KMS-11 (cell line): ENCODE results near the gene PNLIPRP1.

ENCODE experiments used
- H2AFZ ChIP-seq: fragments of 200-600 bp; sonication (generic); 2 replicates; pipeline ENCODE4 v1.6.1; 2016; ENCODE audit warnings: antibody characterized with exemption, mixed run types, low read depth
- H3K27ac ChIP-seq: fragments of 200-600 bp; sonication (generic); 2 replicates; pipeline ENCODE4 v1.6.1; 2016; ENCODE audit warnings: mild to moderate bottlenecking, mixed run types
- H3K27me3 ChIP-seq: fragments of 200-600 bp; sonication (generic); 2 replicates; pipeline ENCODE4 v1.6.1; 2017; ENCODE audit warnings: mild to moderate bottlenecking, low read depth, mixed run types, moderate library complexity; ENCODE audit not compliant: insufficient read depth
- H3K36me3 ChIP-seq: fragments of 200-600 bp; sonication (generic); 2 replicates; pipeline ENCODE4 v1.6.1; 2017; ENCODE audit warnings: mild to moderate bottlenecking, mixed run types; ENCODE audit not compliant: insufficient read depth
- H3K4me1 ChIP-seq: fragments of 200-600 bp; sonication (generic); 2 replicates; pipeline ENCODE4 v1.6.1; 2016; ENCODE audit warnings: mild to moderate bottlenecking, low read depth, mixed run types; ENCODE audit not compliant: poor library complexity, severe bottlenecking
- H3K4me2 ChIP-seq: fragments of 200-600 bp; sonication (generic); 2 replicates; pipeline ENCODE4 v1.7.0; 2016; ENCODE audit warnings: mild to moderate bottlenecking, mixed run types
- H3K4me3 ChIP-seq: fragments of 200-600 bp; sonication (generic); IDR thresholded peaks from 2 replicates; pipeline ENCODE4 v1.6.1; 2017; ENCODE audit warnings: low read depth, low read length, mixed read lengths; ENCODE audit not compliant: insufficient read depth
- H3K79me2 ChIP-seq: fragments of 200-600 bp; sonication (generic); 2 replicates; pipeline ENCODE4 v1.6.1; 2016; ENCODE audit warnings: low read depth, mixed run types; ENCODE audit not compliant: insufficient read depth
- H3K9ac ChIP-seq: fragments of 200-600 bp; sonication (generic); 2 replicates; pipeline ENCODE4 v1.6.1; 2016; ENCODE audit warnings: mild to moderate bottlenecking, mixed run types
- H4K20me1 ChIP-seq: fragments of 200-600 bp; sonication (generic); 2 replicates; pipeline ENCODE4 v1.6.1; 2016; ENCODE audit warnings: mild to moderate bottlenecking, mixed run types; ENCODE audit not compliant: insufficient read depth
- CTCF ChIP-seq: fragments of 200-600 bp; sonication (generic); conservative IDR thresholded peaks from 2 replicates; pipeline ENCODE4 v1.6.1; 2017; ENCODE audit warnings: low read depth, mild to moderate bottlenecking, antibody characterized with exemption, low read length, moderate library complexity, mixed read lengths

Gene PNLIPRP1

GRCh38 chr10:116632596-116633215 is 41.9 kb downstream of the PNLIPRP1 start:
- no peaks in the 10 kb centered on the region for H3K36me3 ChIP-seq
- H3K27ac ChIP-seq: no peak overlapping the region
- no peaks in the 10 kb centered on the region for H3K27me3 ChIP-seq
- no peak overlapping the region for H2AFZ ChIP-seq
- no peaks in the 10 kb centered on the region for H4K20me1 ChIP-seq
- H3K9ac ChIP-seq: no peak overlapping the region
- H3K4me1 ChIP-seq: no peaks in the 10 kb centered on the region
- no peak overlapping the region for H3K4me2 ChIP-seq
- TF ChIP-seq CTCF: no peak
- H3K4me3 ChIP-seq: no peak overlapping the region
- no peaks in the 10 kb centered on the region for H3K79me2 ChIP-seq

GRCh38 chr10:116633216-116633600 is 42.4 kb downstream of the PNLIPRP1 start:
- Histone ChIP-seq H2AFZ (no peak overlapping the region), H3K4me2 (no peak overlapping the region), H3K27me3 (no peaks in the 10 kb centered on the region), H3K36me3 (no peaks in the 10 kb centered on the region), H3K27ac (no peak overlapping the region), H3K4me1 (no peaks in the 10 kb centered on the region), H3K9ac (no peak overlapping the region), H4K20me1 (no peaks in the 10 kb centered on the region), H3K4me3 (no peak overlapping the region), H3K79me2 (no peaks in the 10 kb centered on the region)
- TF ChIP-seq CTCF: no peak

- no peak for TF ChIP-seq CTCF
- no peak overlapping the region for H2AFZ ChIP-seq
Measured at GRCh38 chr10:116634126-116634975, 43.6 kb downstream of the PNLIPRP1 start.

GRCh38 chr10:116636385-116636784 is 45.6 kb downstream of the PNLIPRP1 start:
- H3K4me3 ChIP-seq: no peak overlapping the region
- no peaks in the 10 kb centered on the region for H4K20me1 ChIP-seq
- H3K9ac ChIP-seq: no peak overlapping the region
- no peaks in the 10 kb centered on the region for H3K4me1 ChIP-seq
- H3K27me3 ChIP-seq: no peaks in the 10 kb centered on the region
- no peak overlapping the region for H3K27ac ChIP-seq
- no peak for TF ChIP-seq CTCF
- H3K36me3 ChIP-seq: no peaks in the 10 kb centered on the region
- H3K4me2 ChIP-seq: no peak overlapping the region
- no peaks in the 10 kb centered on the region for H3K79me2 ChIP-seq
- H2AFZ ChIP-seq: no peak overlapping the region

More at GRCh38 chr10:116634126-116634975, 43.6 kb downstream of the PNLIPRP1 start:
- Histone ChIP-seq H3K27me3 (no peaks in the 10 kb centered on the region), H3K9ac (no peak overlapping the region), H4K20me1 (no peaks in the 10 kb centered on the region), H3K4me2 (no peak overlapping the region), H3K4me3 (no peak overlapping the region), H3K79me2 (no peaks in the 10 kb centered on the region), H3K27ac (no peak overlapping the region), H3K36me3 (no peaks in the 10 kb centered on the region), H3K4me1 (no peaks in the 10 kb centered on the region)
